Adipocyte (in vitro differentiated cells): ENCODE data around the gene GTF3C2.
A peak's percentile ranks its signal among the peaks of the same experiment; 100 is the strongest.

Experiments
- DNase-seq: peaks from one replicate; pipeline ENCODE4 v3.0.0-alpha.2; 2015; ENCODE audit warnings: low read depth
- H3K27me3 ChIP-seq: replicated peaks from 2 replicates; pipeline ENCODE4 v1.7.0; 2013; ENCODE audit warnings: mild to moderate bottlenecking, low read length, moderate library complexity; ENCODE audit not compliant: control insufficient read depth, insufficient read depth
- H3K36me3 ChIP-seq: 2 replicates; pipeline ENCODE4 v1.7.0; 2013; ENCODE audit warnings: low read length, mild to moderate bottlenecking, moderate library complexity; ENCODE audit not compliant: control insufficient read depth, insufficient read depth, severe bottlenecking
- H3K4me1 ChIP-seq: 2 replicates; pipeline ENCODE4 v1.7.0; 2013; ENCODE audit warnings: mild to moderate bottlenecking, low read length, moderate library complexity; ENCODE audit not compliant: control insufficient read depth, insufficient read depth
- H3K4me3 ChIP-seq: 2 replicates; pipeline ENCODE4 v1.7.0; 2013; ENCODE audit warnings: mild to moderate bottlenecking, low read length, moderate library complexity
- H3K9ac ChIP-seq: 2 replicates; pipeline ENCODE4 v1.7.0; 2013; ENCODE audit warnings: mild to moderate bottlenecking, low read length, moderate library complexity
- H3K9me3 ChIP-seq: 2 replicates; pipeline ENCODE4 v1.7.0; 2013; ENCODE audit warnings: mild to moderate bottlenecking, low read length, moderate library complexity; ENCODE audit not compliant: control insufficient read depth

GTF3C2 gene

DNA sequence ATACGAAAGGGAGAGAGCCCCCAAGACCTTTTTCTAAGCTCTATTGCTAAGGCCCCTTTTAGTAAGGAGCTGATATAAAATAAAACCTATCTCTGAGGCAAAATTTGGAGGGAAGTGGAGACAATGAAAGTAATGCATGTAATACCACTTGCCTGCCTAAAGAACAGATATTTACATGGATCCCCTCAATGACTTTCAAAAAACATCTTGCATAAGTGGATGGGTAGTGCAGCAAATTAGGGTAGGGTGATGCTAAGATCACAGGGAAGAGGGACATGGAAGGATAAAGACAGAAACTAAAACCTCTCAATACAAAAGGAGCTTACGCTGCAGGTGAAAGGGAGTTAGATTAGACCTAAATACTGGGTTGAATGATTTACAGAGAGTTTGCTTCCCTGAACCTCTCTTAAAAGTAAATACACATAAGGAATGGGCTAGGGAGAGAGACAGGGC, 22.8 kb upstream of the GTF3C2 start:
- H3K36me3 ChIP-seq, result peaks cover 69% of the 10 kb centered on the region
- no peaks in the 10 kb centered on the region for H3K9me3 ChIP-seq
- no peak for DNase-seq
- peaks cover 39% of the 10 kb centered on the region for H3K4me1 ChIP-seq
- peak overlapping the region; percentile 87 for H3K4me3 ChIP-seq
- H3K9ac ChIP-seq, result peak overlapping the region; percentile 92
- no peaks in the 10 kb centered on the region for H3K27me3 ChIP-seq

DNA sequence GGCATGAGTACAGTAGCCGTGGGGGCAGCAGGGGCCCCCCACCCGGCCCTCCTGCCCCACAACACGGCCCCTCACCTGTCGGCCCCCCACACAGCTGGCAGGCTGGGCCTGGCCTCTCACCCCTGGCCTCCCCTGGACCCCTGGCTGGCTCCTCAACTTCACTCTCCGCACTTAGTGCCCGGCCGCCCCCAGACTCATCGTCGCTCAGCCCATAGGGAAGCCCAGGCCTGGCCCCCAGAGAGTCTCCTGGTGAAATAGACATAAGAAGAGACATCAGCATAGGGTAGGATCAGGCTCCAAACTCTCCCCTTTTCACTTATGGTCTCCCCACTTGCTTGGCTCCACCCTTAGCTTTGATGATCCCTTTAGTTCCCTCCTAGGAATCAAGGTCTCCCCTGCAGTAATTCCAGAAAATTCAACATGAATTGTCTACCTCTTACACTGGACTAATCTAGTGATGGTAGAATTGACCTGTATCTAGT, 22.3 kb upstream of the GTF3C2 start:
- H3K4me3 ChIP-seq, result peak overlapping the region; percentile 87
- DNase-seq, result no peak
- peaks cover 40% of the 10 kb centered on the region for H3K4me1 ChIP-seq
- H3K27me3 ChIP-seq, result no peaks in the 10 kb centered on the region
- no peaks in the 10 kb centered on the region for H3K9me3 ChIP-seq
- H3K36me3 ChIP-seq, result peaks cover 69% of the 10 kb centered on the region
- peak overlapping the region; percentile 92 for H3K9ac ChIP-seq

DNA sequence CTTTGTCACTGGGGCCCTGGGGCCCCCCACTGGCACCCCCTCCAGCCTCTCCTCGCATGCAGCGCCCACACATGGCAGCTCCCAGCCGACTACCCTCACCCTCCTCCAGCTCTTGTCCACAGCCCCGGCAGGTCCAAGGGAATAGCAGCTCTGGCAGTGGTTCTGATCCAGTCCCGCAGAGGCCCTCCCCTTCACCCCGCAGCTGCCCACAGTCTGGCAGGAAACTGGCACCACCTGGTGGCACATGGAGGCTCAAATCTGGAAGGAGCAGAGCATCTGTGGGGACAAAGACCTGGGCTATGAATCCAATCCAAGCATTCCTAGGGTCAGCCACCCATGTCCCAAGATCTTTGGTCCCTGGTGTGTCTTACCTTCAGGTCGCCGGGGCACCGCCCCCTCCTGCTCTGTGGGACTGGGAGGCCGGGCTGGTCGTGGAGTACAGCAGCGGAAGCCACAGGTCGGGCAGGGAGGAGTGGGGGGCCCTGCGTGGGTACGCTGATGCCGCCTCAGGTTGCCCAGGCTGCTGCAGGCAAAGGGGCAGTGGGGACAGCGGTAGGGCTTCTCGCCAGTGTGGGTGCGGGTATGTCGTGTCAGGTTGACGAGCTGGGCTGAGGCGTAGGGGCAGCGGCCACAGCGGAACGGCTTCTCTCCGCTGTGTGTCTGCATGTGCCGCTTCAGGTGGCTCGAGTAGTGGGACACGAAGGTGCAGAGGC, 21.7 kb upstream of the GTF3C2 start:
- Histone ChIP-seq H3K9me3 (no peaks in the 10 kb centered on the region), H3K4me3 (no peak overlapping the region), H3K9ac (peak overlapping the region; percentile 5), H3K4me1 (peaks cover 44% of the 10 kb centered on the region), H3K36me3 (peaks cover 69% of the 10 kb centered on the region), H3K27me3 (no peaks in the 10 kb centered on the region)
- DNase-seq, result no peak

DNA sequence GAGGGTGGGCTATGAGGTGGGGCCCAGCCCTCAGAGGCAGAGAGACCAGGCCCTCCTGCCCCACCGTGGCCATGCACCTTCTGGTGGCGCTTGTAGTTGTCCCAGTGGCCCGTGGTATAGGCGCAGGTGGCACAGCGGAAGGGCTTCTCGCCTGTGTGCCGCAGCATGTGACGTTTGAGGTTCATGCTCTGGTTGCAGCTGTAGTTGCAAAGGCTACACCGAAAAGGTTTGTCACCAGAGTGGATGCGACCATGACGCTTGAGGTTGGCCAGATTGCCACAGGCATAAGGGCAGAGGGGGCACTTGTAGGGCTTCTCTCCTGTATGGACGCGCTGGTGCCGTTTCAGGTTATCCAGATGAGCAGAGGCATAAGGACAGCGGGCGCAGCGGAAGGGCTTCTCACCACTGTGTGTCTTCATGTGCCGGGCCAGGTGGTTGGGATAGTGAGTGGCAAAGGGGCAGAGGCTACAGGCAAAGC, 21.1 kb upstream of the GTF3C2 start:
- Histone ChIP-seq H3K4me1 (peaks cover 50% of the 10 kb centered on the region), H3K4me3 (no peak overlapping the region), H3K9ac (peak overlapping the region; percentile 5), H3K36me3 (peaks cover 72% of the 10 kb centered on the region), H3K9me3 (no peaks in the 10 kb centered on the region), H3K27me3 (no peaks in the 10 kb centered on the region)
- no peak for DNase-seq

DNA sequence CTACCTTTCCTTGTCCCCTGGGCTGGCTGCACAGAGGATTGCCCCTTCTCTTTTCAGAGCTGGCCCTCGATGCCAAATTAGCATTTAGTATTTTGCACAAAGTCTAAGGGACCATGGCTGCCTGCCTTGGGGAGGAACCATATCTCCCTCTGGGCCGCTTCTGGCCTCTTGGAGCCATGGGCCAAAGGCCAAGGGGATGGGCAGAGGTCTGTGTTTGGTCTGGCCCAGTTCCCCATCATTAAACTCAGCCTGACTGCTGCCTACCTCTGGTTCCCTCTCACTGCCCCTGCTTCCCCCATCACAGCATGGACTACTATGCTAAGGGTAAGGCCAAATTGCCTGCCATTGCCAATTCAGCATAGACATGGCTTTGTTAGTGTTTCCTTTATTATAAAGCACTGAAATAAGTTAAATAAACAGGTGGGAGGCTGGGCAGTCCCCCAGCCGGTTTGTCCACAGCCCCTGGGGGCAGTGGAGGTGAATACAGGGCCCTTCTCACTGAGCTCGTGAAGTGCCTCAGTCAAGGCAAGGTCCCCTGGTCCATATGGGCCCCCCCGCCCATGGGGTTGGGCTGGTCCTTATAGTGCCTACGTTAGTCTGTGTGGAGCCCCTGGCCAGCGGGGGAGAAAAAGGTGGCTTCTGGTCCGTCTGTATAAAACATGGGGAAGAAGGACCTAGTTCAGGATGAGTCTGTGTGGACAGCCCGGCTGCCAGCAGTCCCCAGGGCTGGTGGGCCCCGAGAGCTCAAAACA, 20.5 kb upstream of the GTF3C2 start:
- H3K9me3 ChIP-seq, result no peaks in the 10 kb centered on the region
- H3K36me3 ChIP-seq, result peaks cover 73% of the 10 kb centered on the region
- H3K4me3 ChIP-seq, result no peak overlapping the region
- H3K27me3 ChIP-seq, result no peaks in the 10 kb centered on the region
- H3K4me1 ChIP-seq, result peaks cover 56% of the 10 kb centered on the region
- H3K9ac ChIP-seq, result no peak overlapping the region
- no peak for DNase-seq

GRCh38 chr2:27376151-27376865, 19.7 kb upstream of the GTF3C2 start:
- Histone ChIP-seq H3K4me3 (no peak overlapping the region), H3K36me3 (peaks cover 66% of the 10 kb centered on the region), H3K4me1 (peaks cover 60% of the 10 kb centered on the region), H3K9me3 (no peaks in the 10 kb centered on the region), H3K9ac (no peak overlapping the region), H3K27me3 (no peaks in the 10 kb centered on the region)
- DNase-seq, result no peak

DNA sequence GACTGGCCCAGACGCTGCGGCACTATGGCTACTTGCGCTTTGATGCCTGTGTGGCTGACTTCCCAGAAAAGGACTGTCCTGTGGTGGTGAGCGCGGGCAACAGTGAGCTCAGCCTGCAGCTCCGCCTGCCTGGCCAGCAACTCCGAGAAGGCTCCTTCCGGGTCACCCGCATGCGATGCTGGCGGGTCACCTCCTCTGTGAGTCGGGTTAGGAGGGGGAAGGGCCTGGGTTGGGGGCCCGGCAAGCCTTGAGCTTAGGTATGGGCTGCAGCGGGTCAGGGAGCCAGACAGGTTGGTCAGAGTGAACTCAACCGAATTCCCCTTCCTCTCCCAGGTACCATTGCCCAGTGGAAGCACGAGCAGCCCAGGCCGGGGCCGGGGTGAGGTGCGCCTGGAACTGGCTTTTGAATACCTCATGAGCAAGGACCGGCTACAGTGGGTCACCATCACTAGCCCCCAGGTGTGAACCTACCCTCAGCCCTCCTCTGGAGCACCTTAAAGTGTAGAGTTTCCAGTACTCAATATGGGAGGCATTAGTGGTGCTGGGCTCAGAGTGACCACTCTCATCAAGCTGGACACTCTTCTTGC, 19.0 kb upstream of the GTF3C2 start:
- H3K27me3 ChIP-seq, result no peaks in the 10 kb centered on the region
- H3K36me3 ChIP-seq, result peaks cover 66% of the 10 kb centered on the region
- H3K9me3 ChIP-seq, result no peaks in the 10 kb centered on the region
- H3K9ac ChIP-seq, result no peak overlapping the region
- peaks cover 58% of the 10 kb centered on the region for H3K4me1 ChIP-seq
- DNase-seq, result no peak
- H3K4me3 ChIP-seq, result no peak overlapping the region

DNA sequence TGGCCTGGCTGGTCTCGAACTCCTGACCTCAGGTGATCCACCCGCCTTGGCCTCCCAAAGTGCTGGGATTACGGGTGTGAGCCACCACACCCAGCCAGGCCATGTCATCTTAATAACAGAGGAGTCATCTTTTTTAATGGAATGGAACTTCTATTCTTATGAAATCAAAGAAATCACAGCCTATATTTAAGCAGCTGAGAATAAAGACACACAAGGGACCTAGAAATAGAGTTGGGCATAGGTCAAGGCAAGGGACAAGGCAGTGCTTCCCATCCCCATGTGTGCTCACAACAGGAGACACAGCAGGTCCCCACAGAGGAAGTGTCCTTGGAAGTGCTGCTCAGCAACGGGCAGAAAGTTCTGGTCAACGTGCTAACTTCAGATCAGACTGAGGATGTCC, 17.0 kb upstream of the GTF3C2 start:
- Histone ChIP-seq H3K27me3 (no peaks in the 10 kb centered on the region), H3K36me3 (peaks cover 68% of the 10 kb centered on the region), H3K4me3 (no peak overlapping the region), H3K9ac (no peak overlapping the region), H3K9me3 (no peaks in the 10 kb centered on the region), H3K4me1 (peaks cover 52% of the 10 kb centered on the region)
- DNase-seq, result no peak

- Histone ChIP-seq H3K9me3 (no peaks in the 10 kb centered on the region), H3K4me3 (no peak overlapping the region), H3K27me3 (no peaks in the 10 kb centered on the region), H3K4me1 (peaks cover 47% of the 10 kb centered on the region), H3K9ac (peak overlapping the region; percentile 99), H3K36me3 (peaks cover 68% of the 10 kb centered on the region)
- DNase-seq, result no peak
Measured at GRCh38 chr2:27372937-27373336, 16.4 kb upstream of the GTF3C2 start.

GRCh38 chr2:27370816-27371620, 14.5 kb upstream of the GTF3C2 start:
- peak; percentile 59 for DNase-seq
- Histone ChIP-seq H3K4me3 (peak overlapping the region; percentile 96), H3K9ac (peak overlapping the region; percentile 99), H3K9me3 (no peaks in the 10 kb centered on the region), H3K36me3 (peaks cover 68% of the 10 kb centered on the region), H3K4me1 (peaks cover 35% of the 10 kb centered on the region), H3K27me3 (no peaks in the 10 kb centered on the region)
